HG03457 (cell line): ENCODE measurements around the gene UBALD2.

Source experiments
- ATAC-seq: cut with Tn5 transposase; IDR thresholded peaks from one replicate; pipeline ENCODE4 v1.9.1; 2021; ENCODE audit warnings: moderate number of reproducible peaks; ENCODE audit not compliant: unreplicated experiment

The UBALD2 gene

DNA sequence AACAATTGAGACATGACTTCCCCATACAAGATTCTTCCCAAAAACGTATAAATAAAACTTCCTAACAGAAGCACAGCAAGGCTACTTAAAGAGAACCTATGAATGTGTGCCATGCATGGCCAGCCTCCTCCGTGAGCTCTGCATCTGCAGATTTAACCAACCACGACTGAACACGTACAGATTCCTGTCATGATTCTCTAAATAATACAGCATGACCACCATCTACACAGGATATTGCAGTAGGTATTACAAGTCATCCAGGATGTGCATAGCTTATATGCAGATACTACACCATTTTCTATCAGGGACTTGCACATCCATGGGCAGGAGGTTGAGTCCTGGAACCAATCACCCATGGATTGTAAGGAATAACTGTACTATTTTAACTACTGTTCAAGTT is 44.3 kb downstream of the UBALD2 start:
- no peak for ATAC-seq

DNA sequence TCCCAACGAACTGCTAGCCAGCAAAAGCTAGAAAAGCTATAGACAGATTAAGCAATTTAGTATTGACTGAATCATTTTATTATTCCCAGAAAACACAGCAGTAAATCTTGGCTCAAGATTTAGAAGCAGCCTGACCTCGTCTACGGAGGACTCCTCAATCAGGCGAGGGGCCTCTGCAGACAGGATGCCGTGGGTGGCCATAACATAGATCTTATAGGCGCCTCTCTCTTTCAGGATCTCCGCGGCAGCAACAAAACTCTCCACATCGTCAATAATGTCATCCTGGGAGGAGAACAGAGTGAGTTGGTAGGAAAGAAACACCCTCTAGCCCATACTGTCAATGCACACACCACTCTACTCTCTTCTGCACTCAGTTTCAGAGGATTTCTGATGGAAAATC is 47.6 kb downstream of the UBALD2 start:
- ATAC-seq: no peak

DNA sequence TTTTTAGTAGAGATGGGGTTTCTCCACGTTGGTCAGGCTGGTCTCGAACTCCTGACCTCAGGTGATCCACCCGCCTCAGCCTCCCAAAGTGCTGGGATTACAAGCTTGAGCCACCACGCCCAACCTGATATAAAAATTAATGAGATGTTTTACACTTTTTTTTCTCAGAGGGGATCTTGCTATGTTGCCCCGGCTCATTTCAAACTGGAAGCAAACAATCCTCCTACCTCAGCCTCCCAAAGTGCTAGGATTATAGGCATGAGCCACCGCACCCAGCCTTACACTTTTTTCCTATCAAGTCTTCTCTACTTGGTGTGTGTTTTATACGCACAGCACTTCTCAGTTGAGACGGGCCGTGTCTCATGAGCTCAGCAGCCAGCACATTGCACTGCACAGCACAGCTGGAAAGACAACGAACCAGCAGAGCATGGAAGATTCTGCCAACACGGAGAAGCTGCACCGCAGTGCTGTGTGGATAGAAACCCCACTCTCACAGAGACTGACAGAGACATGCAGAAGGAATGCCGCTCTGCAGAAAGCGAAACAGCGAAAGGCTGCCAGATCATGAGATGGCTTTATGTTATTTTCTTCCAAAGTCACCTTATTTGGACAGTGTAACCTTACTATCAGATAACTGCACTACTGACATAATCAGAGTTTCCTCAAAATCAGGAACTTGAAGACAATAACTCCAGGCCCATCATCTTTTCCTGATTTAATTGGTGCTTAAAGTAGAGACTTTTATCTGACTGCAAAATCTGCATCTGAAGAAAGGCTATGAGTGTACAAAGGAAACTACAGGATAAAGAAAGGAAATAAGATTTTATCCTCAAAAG is 49.5 kb downstream of the UBALD2 start:
- ATAC-seq: no peak

- ATAC-seq: no peak
Observed at GRCh38 chr17:76317535-76317934, 52.4 kb downstream of the UBALD2 start.

DNA sequence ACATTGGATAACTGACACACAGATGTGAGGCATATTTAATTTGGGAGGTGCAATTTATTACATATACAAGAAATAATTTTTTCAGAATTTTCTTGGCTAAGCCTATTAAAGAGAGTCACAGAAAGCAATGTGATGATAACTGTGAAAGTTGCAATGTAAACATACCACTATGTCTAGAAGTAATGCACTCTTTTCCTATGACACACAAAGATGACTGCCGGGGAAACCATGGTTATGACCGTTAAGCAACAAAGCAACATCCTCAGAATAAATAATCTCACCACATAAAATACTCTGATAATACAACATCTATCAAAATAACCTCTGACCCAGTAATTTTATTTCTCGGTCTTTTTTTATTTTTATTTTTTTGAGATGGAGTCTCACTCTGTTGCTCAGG is 53.4 kb downstream of the UBALD2 start:
- ATAC-seq: no peak
